Measurements from ENCODE around the gene MRPL39.

Gene MRPL39

GRCh38 chr21:25568246-25568645 lies 39.0 kb downstream of the MRPL39 start:
- DNase-seq (ENCODE audit: low read depth): no peak

- no peak for DNase-seq (ENCODE audit: low read depth)
These were observed 39.8 kb downstream of the MRPL39 start for GRCh38 chr21:25567472-25567871.

DNA sequence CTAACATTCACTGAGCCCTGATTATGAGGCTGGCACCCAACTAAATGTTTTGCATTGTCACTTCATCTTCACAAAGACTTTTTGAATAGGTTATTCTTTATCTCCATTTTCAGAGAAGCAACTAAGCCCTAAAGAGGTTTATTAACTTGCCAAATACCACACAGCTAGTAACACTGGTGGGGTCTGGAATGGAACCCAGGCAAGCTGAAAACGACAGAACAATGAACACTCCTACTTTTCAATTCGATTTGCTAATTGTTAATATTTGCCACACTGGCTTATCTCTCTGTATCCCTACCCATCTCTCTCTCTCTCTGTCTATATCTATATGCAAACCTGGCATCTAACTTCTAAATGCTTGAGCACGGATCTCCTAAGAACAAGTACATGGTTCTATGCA lies 40.6 kb downstream of the MRPL39 start:
- no peak for DNase-seq (ENCODE audit: low read depth)

- DNase-seq (ENCODE audit: low read depth): no peak
These were observed 41.7 kb downstream of the MRPL39 start for GRCh38 chr21:25565272-25566211.

- DNase-seq (ENCODE audit: low read depth): no peak
These were observed 42.8 kb downstream of the MRPL39 start for GRCh38 chr21:25564349-25564948.

DNA sequence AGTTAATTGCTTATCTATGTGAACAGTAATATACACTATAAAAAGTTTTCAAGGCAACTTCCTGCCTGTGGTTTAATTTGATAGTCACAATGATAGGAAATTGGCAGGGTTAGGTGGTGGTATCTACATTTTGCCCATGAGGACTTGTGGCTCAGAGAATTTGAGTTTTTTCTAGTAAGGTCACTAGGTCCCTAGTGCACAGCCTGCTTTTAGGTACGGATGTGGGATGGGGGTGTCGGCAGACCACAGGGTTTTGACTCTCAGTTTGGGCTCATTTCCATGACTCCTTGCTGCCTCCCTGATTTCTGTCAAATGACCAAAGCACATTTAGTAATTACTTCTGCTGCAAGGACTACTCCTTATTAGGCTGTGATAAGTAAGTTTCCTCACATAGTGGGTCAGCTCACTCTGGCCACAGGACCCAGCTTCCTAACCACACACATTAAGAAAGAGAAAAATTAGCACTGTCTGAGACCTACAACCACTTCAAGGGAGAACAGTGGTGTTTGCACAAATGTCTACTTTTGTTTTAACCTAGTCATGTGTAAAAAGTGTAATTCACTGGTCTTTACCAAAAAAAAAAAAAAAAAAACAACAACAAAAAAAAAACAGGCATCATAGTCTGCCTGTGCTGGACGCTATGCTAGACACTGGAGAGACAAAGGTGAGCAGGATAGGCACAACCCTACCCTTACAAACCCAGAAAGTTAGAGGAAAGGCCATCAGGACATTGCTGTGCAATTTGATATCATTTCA lies 43.7 kb downstream of the MRPL39 start:
- DNase-seq (ENCODE audit: low read depth): no peak

- no peak for DNase-seq (ENCODE audit: low read depth)
These were observed 44.6 kb downstream of the MRPL39 start for GRCh38 chr21:25562660-25563059.

GRCh38 chr21:25561668-25562641 lies 45.3 kb downstream of the MRPL39 start:
- DNase-seq (ENCODE audit: low read depth): peak; percentile 28

DNA sequence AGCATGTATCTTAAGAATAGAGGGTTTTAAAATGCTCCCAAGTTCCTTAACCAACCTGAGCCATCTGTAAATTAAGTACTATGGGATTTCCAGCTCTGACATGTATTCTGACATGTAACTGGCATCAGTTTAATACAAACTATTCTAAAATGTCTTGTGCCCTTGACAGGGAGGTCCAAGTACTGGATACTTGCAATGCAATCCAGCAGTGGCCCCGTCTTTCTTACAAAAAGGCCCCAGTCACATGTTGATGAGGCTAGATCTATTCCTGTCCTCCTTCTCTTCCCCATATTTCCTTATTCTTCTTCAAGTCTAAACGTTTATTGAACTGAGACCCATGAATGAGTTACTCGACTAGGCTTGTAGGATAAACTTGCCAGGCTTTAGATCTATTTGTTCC lies 46.4 kb downstream of the MRPL39 start:
- DNase-seq (ENCODE audit: low read depth): no peak

GRCh38 chr21:25560271-25560685 lies 47.0 kb downstream of the MRPL39 start:
- DNase-seq (ENCODE audit: low read depth): no peak

GRCh38 chr21:25559746-25560145 lies 47.5 kb downstream of the MRPL39 start:
- DNase-seq (ENCODE audit: low read depth): no peak

GRCh38 chr21:25558123-25558522 lies 49.2 kb downstream of the MRPL39 start:
- no peak for DNase-seq (ENCODE audit: low read depth)

- no peak for DNase-seq (ENCODE audit: low read depth)
These were observed 50.1 kb downstream of the MRPL39 start for GRCh38 chr21:25557180-25557579.

DNA sequence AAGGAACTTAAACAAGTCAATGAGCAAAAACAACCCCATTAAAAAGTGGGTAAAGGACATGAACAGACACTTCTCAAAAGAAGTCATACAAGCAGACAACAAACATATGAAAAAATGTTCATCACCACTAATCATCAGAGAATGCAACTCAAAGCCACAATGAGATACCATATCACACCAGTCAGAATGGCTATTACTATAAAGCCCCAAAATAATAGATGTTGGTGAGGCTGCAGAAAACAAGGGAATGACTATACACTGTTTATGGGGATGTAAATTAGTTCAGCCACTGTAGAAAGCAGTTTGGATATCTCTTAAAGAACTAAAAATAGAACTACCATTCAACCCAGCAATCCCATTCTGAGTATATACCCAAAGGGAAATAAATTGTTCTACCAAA lies 51.2 kb downstream of the MRPL39 start:
- DNase-seq (ENCODE audit: low read depth): no peak

GRCh38 chr21:25555492-25555891 lies 51.8 kb downstream of the MRPL39 start:
- no peak for DNase-seq (ENCODE audit: low read depth)

DNA sequence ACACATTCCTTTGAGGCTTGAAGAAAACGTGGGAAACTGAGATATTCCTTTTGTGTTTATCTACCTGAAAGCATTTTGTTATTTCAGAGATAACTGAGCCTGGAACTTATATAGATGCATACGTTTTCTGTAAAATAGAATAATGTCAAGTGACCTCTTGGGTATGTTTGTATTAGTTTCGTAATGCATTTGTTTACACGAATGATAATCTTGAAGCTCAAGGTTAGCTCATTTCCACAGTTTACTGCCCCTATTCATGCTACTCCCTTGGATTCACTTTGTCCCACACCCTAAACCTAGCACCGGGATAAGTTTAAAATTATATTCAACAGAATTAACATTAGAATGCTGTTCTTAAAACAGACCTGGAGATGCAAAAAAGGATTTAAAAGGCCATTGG lies 54.4 kb downstream of the MRPL39 start:
- no peak for DNase-seq (ENCODE audit: low read depth)

DNA sequence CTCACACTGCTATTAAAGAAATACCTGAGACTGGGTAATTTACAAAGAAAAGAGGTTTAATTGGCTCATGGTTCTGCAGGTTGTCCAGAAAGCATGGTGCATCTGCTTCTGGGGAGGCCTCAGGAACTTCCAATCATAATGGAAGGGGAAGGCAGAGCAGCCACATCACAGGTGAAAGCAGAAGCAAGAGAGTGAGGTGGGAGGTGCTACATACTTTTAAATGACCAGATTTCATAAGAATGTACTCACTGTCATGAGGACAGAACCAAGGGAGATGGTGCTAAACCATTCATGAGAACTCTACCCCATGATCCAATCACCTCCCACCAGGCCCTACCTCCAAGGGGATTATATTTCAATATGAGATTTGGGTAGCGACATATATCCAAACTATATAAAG lies 55.7 kb downstream of the MRPL39 start:
- DNase-seq (ENCODE audit: low read depth): no peak

- no peak for DNase-seq (ENCODE audit: low read depth)
These were observed 56.7 kb downstream of the MRPL39 start for GRCh38 chr21:25550352-25551120.

- no peak for DNase-seq (ENCODE audit: low read depth)
These were observed 66.2 kb downstream of the MRPL39 start for GRCh38 chr21:25541042-25541441.

- DNase-seq (ENCODE audit: low read depth): no peak
These were observed 67.7 kb downstream of the MRPL39 start for GRCh38 chr21:25539606-25540005.

- no peak for DNase-seq (ENCODE audit: low read depth)
These were observed 70.1 kb downstream of the MRPL39 start for GRCh38 chr21:25537174-25537573.

All from T follicular helper cell (primary cell).